Mesenchymal stem cell (in vitro differentiated cells and primary cell): ENCODE results near the gene CLIC3.

ENCODE experiments used
- DNase-seq: peaks from one replicate; pipeline ENCODE4 v3.0.0-alpha.2; 2013
- H2AFZ ChIP-seq: one replicate; pipeline ENCODE4 v1.6.1; 2013; ENCODE audit warnings: low read depth, mild to moderate bottlenecking, control low read depth, inconsistent platforms, low read length, moderate library complexity
- H2AK5ac ChIP-seq: 2 replicates; pipeline ENCODE4 v1.6.1; 2013; ENCODE audit warnings: low read length, moderate library complexity, mild to moderate bottlenecking, inconsistent platforms; ENCODE audit not compliant: severe bottlenecking
- H2BK120ac ChIP-seq: one replicate; pipeline ENCODE4 v1.6.1; 2013; ENCODE audit warnings: low read depth, mild to moderate bottlenecking, inconsistent platforms, low read length, moderate library complexity
- H2BK12ac ChIP-seq, 2 experiments: one replicate each; pipeline ENCODE4 v1.6.1; 2013; ENCODE audit warnings: inconsistent platforms in 2 of 2, low read length in 2 of 2, mild to moderate bottlenecking in 2 of 2, moderate library complexity in 2 of 2, control low read depth in 1 of 2
- H2BK15ac ChIP-seq: one replicate; pipeline ENCODE4 v1.6.1; 2013; ENCODE audit warnings: mild to moderate bottlenecking, low read depth, inconsistent platforms; ENCODE audit not compliant: poor library complexity, severe bottlenecking
- H2BK5ac ChIP-seq: 2 replicates; pipeline ENCODE4 v1.6.1; 2013; ENCODE audit warnings: low read depth, mild to moderate bottlenecking, low read length, control low read depth, inconsistent platforms; ENCODE audit not compliant: poor library complexity, severe bottlenecking
- H3K14ac ChIP-seq, 2 experiments: one replicate each; pipeline ENCODE4 v1.6.1; 2013; ENCODE audit warnings: inconsistent platforms in 2 of 2, low read length in 2 of 2, control low read depth in 1 of 2, mild to moderate bottlenecking in 1 of 2, moderate library complexity in 1 of 2
- H3K18ac ChIP-seq, 2 experiments: one replicate each; pipeline ENCODE4 v1.6.1; 2013; ENCODE audit warnings: inconsistent platforms in 2 of 2, low read length in 2 of 2, control low read depth in 1 of 2, low read depth in 1 of 2, mild to moderate bottlenecking in 1 of 2
- H3K23ac ChIP-seq, 2 experiments: one replicate each; pipeline ENCODE4 v1.6.1; 2013; ENCODE audit warnings: inconsistent platforms in 2 of 2, low read length in 2 of 2, mild to moderate bottlenecking in 2 of 2, moderate library complexity in 2 of 2, control low read depth in 1 of 2
- H3K27ac ChIP-seq: 2 replicates; pipeline ENCODE4 v1.5.1; 2013; ENCODE audit warnings: mild to moderate bottlenecking, moderate library complexity, low read length, control low read depth, inconsistent platforms; ENCODE audit not compliant: poor library complexity, severe bottlenecking
- H3K27me3 ChIP-seq, 2 experiments: 2 replicates each; pipeline versions ENCODE4 v1.6.1 to v1.7.0; 2013; ENCODE audit warnings: low read length in 2 of 2, mild to moderate bottlenecking in 2 of 2, moderate library complexity in 2 of 2, control low read depth in 1 of 2, inconsistent platforms in 1 of 2; ENCODE audit not compliant: control insufficient read depth in 1 of 2, insufficient read depth in 1 of 2
- H3K36me3 ChIP-seq, 2 experiments: 2 replicates each; pipeline versions ENCODE4 v1.6.1 to v1.7.0; 2013; ENCODE audit warnings: low read length in 2 of 2, control low read depth in 1 of 2, inconsistent platforms in 1 of 2, low read depth in 1 of 2, mild to moderate bottlenecking in 1 of 2; ENCODE audit not compliant: insufficient read depth in 2 of 2, control insufficient read depth in 1 of 2
- H3K4ac ChIP-seq, 2 experiments: one replicate each; pipeline ENCODE4 v1.6.1; 2013; ENCODE audit warnings: inconsistent platforms in 2 of 2, low read length in 2 of 2, mild to moderate bottlenecking in 2 of 2, moderate library complexity in 2 of 2, control low read depth in 1 of 2, low read depth in 1 of 2
- H3K4me1 ChIP-seq: 2 replicates; pipeline ENCODE4 v1.6.1; 2013; ENCODE audit warnings: low read depth, low read length, control low read depth; ENCODE audit not compliant: control insufficient read depth, insufficient read depth
- H3K4me2 ChIP-seq: 2 replicates; pipeline ENCODE4 v1.6.1; 2013; ENCODE audit warnings: low read length, mild to moderate bottlenecking, inconsistent platforms; ENCODE audit not compliant: poor library complexity, severe bottlenecking
- H3K4me3 ChIP-seq, 2 experiments: 2 replicates each; pipeline versions ENCODE4 v1.5.1 to v1.7.0; 2013; ENCODE audit warnings: low read length in 2 of 2, mild to moderate bottlenecking in 2 of 2, control low read depth in 1 of 2, low read depth in 1 of 2; ENCODE audit not compliant: insufficient read depth in 1 of 2
- H3K79me1 ChIP-seq: replicated peaks from 2 replicates; pipeline ENCODE4 v1.6.1; 2013; ENCODE audit warnings: mild to moderate bottlenecking, control low read depth, low read length, inconsistent platforms; ENCODE audit not compliant: poor library complexity, severe bottlenecking
- H3K9ac ChIP-seq: 2 replicates; pipeline ENCODE4 v1.7.0; 2013; ENCODE audit warnings: mild to moderate bottlenecking, low read length, moderate library complexity
- H3K9me3 ChIP-seq: 2 replicates; pipeline ENCODE4 v1.7.0; 2013; ENCODE audit warnings: mild to moderate bottlenecking, low read length; ENCODE audit not compliant: control insufficient read depth
- H4K8ac ChIP-seq: one replicate; pipeline ENCODE4 v1.6.1; 2013; ENCODE audit warnings: inconsistent platforms, mild to moderate bottlenecking, low read length, moderate library complexity
- H4K91ac ChIP-seq: one replicate; pipeline ENCODE4 v1.6.1; 2013; ENCODE audit warnings: mild to moderate bottlenecking, low read length, inconsistent platforms
- WGBS: methylation state at CpG from one replicate; pipeline ENCODE4 v1.1.7; 2013; ENCODE audit warnings: mixed read lengths; 5-methylcytosine and 5-hydroxymethylcytosine counted together

Gene CLIC3

GRCh38 chr9:137015976-137016375 lies 19.6 kb upstream of the CLIC3 start:
- H3K14ac ChIP-seq: no peak overlapping the region
- no peak overlapping the region for H2BK5ac ChIP-seq
- no peak overlapping the region for H2BK120ac ChIP-seq
- no peak overlapping the region for H3K18ac ChIP-seq
- no peak overlapping the region for H2BK12ac ChIP-seq
- H2BK15ac ChIP-seq: no peak overlapping the region
- H2AK5ac ChIP-seq: no peak overlapping the region
- H3K4me2 ChIP-seq: no peak overlapping the region
- peaks cover 21 to 86% of the 10 kb centered on the region in 2 experiments for H3K36me3 ChIP-seq
- H3K9me3 ChIP-seq: no peaks in the 10 kb centered on the region
- H3K9ac ChIP-seq: no peak overlapping the region
- H3K23ac ChIP-seq: no peak overlapping the region
- WGBS: 97% methylated on average over 21 of the region's 21 CpGs
- H3K4ac ChIP-seq: no peak overlapping the region
- H4K91ac ChIP-seq: no peak overlapping the region
- no peak overlapping the region for H3K27ac ChIP-seq
- no peak overlapping the region for H4K8ac ChIP-seq
- H3K4me3 ChIP-seq: no peak overlapping the region
- no peak overlapping the region for H2AFZ ChIP-seq
- no peaks in the 10 kb centered on the region for H3K27me3 ChIP-seq
- DNase-seq: no peak
- H3K79me1 ChIP-seq: no peaks in the 10 kb centered on the region
- H3K4me1 ChIP-seq: peaks cover 7% of the 10 kb centered on the region

DNA sequence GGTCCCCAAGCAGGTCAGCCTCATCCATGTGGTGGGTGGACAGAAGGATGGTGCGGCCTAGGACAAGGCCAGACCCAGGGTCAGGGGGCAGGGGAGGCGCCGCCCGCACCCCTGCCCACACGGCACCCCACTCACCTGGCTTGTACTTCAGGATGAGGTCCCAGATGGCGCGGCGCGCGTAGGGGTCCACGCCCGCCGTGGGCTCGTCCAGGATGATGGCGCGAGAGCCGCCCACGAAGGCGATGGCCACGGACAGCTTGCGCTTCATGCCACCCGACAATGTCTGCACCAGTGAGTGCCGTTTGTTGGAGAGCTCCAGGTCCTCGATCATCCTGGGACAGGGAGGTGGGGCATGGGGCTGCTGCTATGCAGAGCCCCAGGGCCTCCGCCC lies 19.2 kb upstream of the CLIC3 start:
- H2AK5ac ChIP-seq: no peak overlapping the region
- no peak overlapping the region for H2BK12ac ChIP-seq
- 98% methylated on average over 23 of the region's 25 CpGs for WGBS
- no peak overlapping the region for H3K4ac ChIP-seq
- H3K9me3 ChIP-seq: no peaks in the 10 kb centered on the region
- H4K8ac ChIP-seq: no peak overlapping the region
- H3K27me3 ChIP-seq: no peaks in the 10 kb centered on the region
- no peak overlapping the region for H3K9ac ChIP-seq
- no peak overlapping the region for H3K27ac ChIP-seq
- H3K23ac ChIP-seq: no peak overlapping the region
- H3K4me2 ChIP-seq: no peak overlapping the region
- H2AFZ ChIP-seq: no peak overlapping the region
- no peak overlapping the region for H3K18ac ChIP-seq
- no peak overlapping the region for H2BK15ac ChIP-seq
- peaks cover 21 to 86% of the 10 kb centered on the region in 2 experiments for H3K36me3 ChIP-seq
- no peak overlapping the region for H4K91ac ChIP-seq
- DNase-seq: no peak
- no peak overlapping the region for H2BK120ac ChIP-seq
- no peaks in the 10 kb centered on the region for H3K79me1 ChIP-seq
- H3K4me3 ChIP-seq: no peak overlapping the region
- no peak overlapping the region for H2BK5ac ChIP-seq
- no peak overlapping the region for H3K14ac ChIP-seq
- H3K4me1 ChIP-seq: peaks cover 7% of the 10 kb centered on the region

- Histone ChIP-seq H3K9me3 (no peaks in the 10 kb centered on the region), H3K14ac (no peak overlapping the region), H2AFZ (no peak overlapping the region), H4K8ac (no peak overlapping the region), H2BK12ac (no peak overlapping the region), H3K27me3 (no peaks in the 10 kb centered on the region), H2AK5ac (no peak overlapping the region), H2BK15ac (no peak overlapping the region), H3K4ac (no peak overlapping the region), H4K91ac (no peak overlapping the region), H3K4me1 (peaks cover 7% of the 10 kb centered on the region), H3K79me1 (no peaks in the 10 kb centered on the region), H2BK120ac (no peak overlapping the region), H3K4me3 (peak overlapping the region in 1 of 2 experiments; percentile 5), H3K18ac (no peak overlapping the region), H2BK5ac (no peak overlapping the region), H3K27ac (no peak overlapping the region), H3K9ac (no peak overlapping the region), H3K4me2 (no peak overlapping the region), H3K36me3 (peaks cover 21 to 83% of the 10 kb centered on the region in 2 experiments), H3K23ac (no peak overlapping the region)
- DNase-seq: no peak
- WGBS: 96% methylated on average over 36 of the region's 36 CpGs
Measured at GRCh38 chr9:137014776-137015539, 18.6 kb upstream of the CLIC3 start.

GRCh38 chr9:137014166-137014565 lies 17.8 kb upstream of the CLIC3 start:
- Histone ChIP-seq H3K27me3 (no peaks in the 10 kb centered on the region), H3K23ac (no peak overlapping the region), H3K18ac (no peak overlapping the region), H2BK15ac (no peak overlapping the region), H3K9me3 (no peaks in the 10 kb centered on the region), H2AK5ac (no peak overlapping the region), H2BK5ac (no peak overlapping the region), H4K91ac (no peak overlapping the region), H2BK120ac (no peak overlapping the region), H3K27ac (no peak overlapping the region), H2BK12ac (no peak overlapping the region), H3K4me1 (peaks cover 7% of the 10 kb centered on the region), H3K14ac (no peak overlapping the region), H3K79me1 (no peaks in the 10 kb centered on the region), H3K9ac (no peak overlapping the region), H3K4me2 (no peak overlapping the region), H3K4ac (no peak overlapping the region), H2AFZ (no peak overlapping the region), H3K4me3 (no peak overlapping the region), H3K36me3 (peaks cover 21 to 90% of the 10 kb centered on the region in 2 experiments), H4K8ac (no peak overlapping the region)
- DNase-seq: no peak
- 91% methylated on average over 23 of the region's 23 CpGs for WGBS
